ENCODE data around the gene ELAC2. TPM values are rescaled to one million over a fixed set of nuclear protein-coding genes. Genes with fewer than 3 reads are reported as not detected.
A peak's percentile ranks its signal among the peaks of the same experiment; 100 is the strongest.

Gene ELAC2
- total RNA-seq, 4 donors from 2014 or later: 56.2 to 143 (median 66.0) TPM

- Histone ChIP-seq H3K4me3 (no peak overlapping the region), H3K27ac (no peak overlapping the region), H3K9me3 (no peaks in the 10 kb centered on the region), H3K36me3 (no peaks in the 10 kb centered on the region), H3K4me1 (no peaks in the 10 kb centered on the region), H3K27me3 (no peaks in the 10 kb centered on the region)
- WGBS, 2 donors (ENCODE audit: low coverage in 1 of 2): 84 to 89% methylated on average over 9 to 13 of the region's 13 CpGs
- no peak for TF ChIP-seq POLR2AphosphoS5 (IDR thresholded peaks at IDR 0.05)
- no peak for TF ChIP-seq CTCF (IDR thresholded peaks at IDR 0.05)
- TF ChIP-seq EP300 (IDR thresholded peaks at IDR 0.05; ENCODE audit: low read depth): no peak
- no peak for TF ChIP-seq POLR2A (IDR thresholded peaks at IDR 0.05)
- intact Hi-C loops (cut with DNase I; ENCODE audit: low total_unique reads): no loop called here
- DNase-seq: no peak
- in situ Hi-C loops (cut with MboI; ENCODE audit: low pct_ligation_motif_present in 1 of 4, low pct_unique_long_range_greater_than_20kb in 1 of 4, low sequenced_read_pairs in 3 of 4): no loop called here
These were observed 40.6 kb downstream of the ELAC2 start for GRCh38 chr17:12977008-12977751.

GRCh38 chr17:12974005-12974531 lies 43.8 kb downstream of the ELAC2 start:
- peak overlapping the region in 3 of 4 donors; percentile 7 to 30 (median 25) for H3K4me3 ChIP-seq
- no peak for DNase-seq
- TF ChIP-seq POLR2AphosphoS5 (IDR thresholded peaks at IDR 0.05): no peak

GRCh38 chr17:12973496-12974004 lies 44.3 kb downstream of the ELAC2 start:
- DNase-seq: no peak
- H3K4me1 ChIP-seq: no peaks in the 10 kb centered on the region
- H3K27me3 ChIP-seq: no peaks in the 10 kb centered on the region
- no peaks in the 10 kb centered on the region for H3K36me3 ChIP-seq
- 42% methylated on average over 12 of the region's 16 CpGs; no CpG with 5 or more reads in 1 of the 2 donors for WGBS, 2 donors (ENCODE audit: low coverage in 1 of 2)
- intact Hi-C loops (cut with DNase I; ENCODE audit: low total_unique reads) (no loop called here), in situ Hi-C loops (cut with MboI; ENCODE audit: low pct_ligation_motif_present in 1 of 4, low pct_unique_long_range_greater_than_20kb in 1 of 4, low sequenced_read_pairs in 3 of 4) (no loop called here)
- peak overlapping the region in 2 of 4 donors; percentile 25 to 30 for H3K4me3 ChIP-seq
- no peak overlapping the region for H3K27ac ChIP-seq
- TF ChIP-seq CTCF (IDR thresholded peaks at IDR 0.05) (no peak), EP300 (IDR thresholded peaks at IDR 0.05; ENCODE audit: low read depth) (no peak)
- no peaks in the 10 kb centered on the region for H3K9me3 ChIP-seq

More at GRCh38 chr17:12974005-12974531, 43.8 kb downstream of the ELAC2 start:
- no peaks in the 10 kb centered on the region for H3K27me3 ChIP-seq
- intact Hi-C loops (cut with DNase I; ENCODE audit: low total_unique reads) (no loop called here), in situ Hi-C loops (cut with MboI; ENCODE audit: low pct_ligation_motif_present in 1 of 4, low pct_unique_long_range_greater_than_20kb in 1 of 4, low sequenced_read_pairs in 3 of 4) (no loop called here)
- no peaks in the 10 kb centered on the region for H3K9me3 ChIP-seq
- no peaks in the 10 kb centered on the region for H3K4me1 ChIP-seq
- WGBS, 2 donors (ENCODE audit: low coverage in 1 of 2): 38 to 50% methylated on average over 2 to 30 of the region's 40 CpGs
- H3K27ac ChIP-seq: no peak overlapping the region
- no peaks in the 10 kb centered on the region for H3K36me3 ChIP-seq

- intact Hi-C loops (cut with DNase I; ENCODE audit: low total_unique reads): no loop called here
- TF ChIP-seq POLR2AphosphoS5 (IDR thresholded peaks at IDR 0.05): no peak
- no peak for TF ChIP-seq EP300 (IDR thresholded peaks at IDR 0.05; ENCODE audit: low read depth)
- TF ChIP-seq CTCF (IDR thresholded peaks at IDR 0.05): no peak
- TF ChIP-seq POLR2A (IDR thresholded peaks at IDR 0.05): no peak
- no peaks in the 10 kb centered on the region for H3K4me1 ChIP-seq
- WGBS, 2 donors (ENCODE audit: low coverage in 1 of 2): 65 to 79% methylated on average over 6 to 11 of the region's 11 CpGs
- in situ Hi-C loops (cut with MboI; ENCODE audit: low pct_ligation_motif_present in 1 of 4, low pct_unique_long_range_greater_than_20kb in 1 of 4, low sequenced_read_pairs in 3 of 4): no loop called here
- H3K27me3 ChIP-seq: no peaks in the 10 kb centered on the region
- no peaks in the 10 kb centered on the region for H3K9me3 ChIP-seq
- no peaks in the 10 kb centered on the region for H3K36me3 ChIP-seq
- DNase-seq: no peak
- no peak overlapping the region for H3K4me3 ChIP-seq
- H3K27ac ChIP-seq: no peak overlapping the region
These were observed 49.9 kb downstream of the ELAC2 start for GRCh38 chr17:12967962-12968361.
